ENCODE data around the gene CLIP1.
"Not testable (repeated sequence)": the region's sequence is repeated elsewhere in the genome, so short reads cannot be mapped to it uniquely, and the experiment has no call there.

CLIP1 gene

DNA sequence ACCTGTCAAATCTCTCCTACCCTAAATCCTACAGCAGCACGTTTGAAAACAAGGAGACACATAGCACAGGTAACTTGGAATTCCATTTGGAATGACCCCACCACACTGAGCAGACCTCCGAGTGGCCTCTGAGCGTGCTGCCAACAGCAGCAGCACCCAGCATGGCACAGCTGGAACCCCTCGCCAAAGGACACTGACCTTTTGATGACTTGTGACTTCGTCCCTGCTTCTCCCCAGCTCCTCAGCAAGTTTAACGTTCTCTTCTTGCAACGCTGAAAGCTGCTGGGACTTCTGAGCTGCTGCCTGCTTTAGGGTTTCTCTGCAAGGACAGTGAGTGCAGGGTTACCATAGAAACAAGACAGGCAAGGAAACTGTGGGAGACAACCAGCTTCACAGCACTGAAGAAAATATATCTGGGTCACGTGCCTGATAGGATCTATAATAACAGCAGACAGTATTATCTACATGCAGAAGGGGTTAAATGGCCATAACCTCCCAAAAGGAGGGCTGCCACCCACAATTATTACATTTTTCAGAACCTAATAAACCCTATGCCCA, 112.8 kb downstream of the CLIP1 start:
- no peak for DNase-seq

DNA sequence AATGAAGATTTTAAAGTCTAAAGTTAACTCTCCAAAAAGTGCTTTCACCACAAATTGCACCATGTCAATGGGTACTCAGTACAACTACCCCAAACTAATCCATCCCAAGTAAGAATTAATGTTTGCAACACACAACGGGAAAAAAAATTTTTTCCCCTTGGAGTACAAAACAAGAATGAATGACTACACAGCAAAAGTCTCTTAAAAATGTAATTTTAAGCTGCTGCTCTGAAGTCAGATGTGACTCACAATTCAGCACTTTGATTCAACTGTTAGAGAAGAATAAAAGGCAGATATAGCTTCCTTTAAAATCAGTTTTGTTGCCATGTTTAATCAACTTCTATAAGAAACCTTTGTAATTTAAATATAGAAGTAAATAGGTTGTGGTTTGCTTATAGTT, 113.7 kb downstream of the CLIP1 start:
- no peak for DNase-seq

DNA sequence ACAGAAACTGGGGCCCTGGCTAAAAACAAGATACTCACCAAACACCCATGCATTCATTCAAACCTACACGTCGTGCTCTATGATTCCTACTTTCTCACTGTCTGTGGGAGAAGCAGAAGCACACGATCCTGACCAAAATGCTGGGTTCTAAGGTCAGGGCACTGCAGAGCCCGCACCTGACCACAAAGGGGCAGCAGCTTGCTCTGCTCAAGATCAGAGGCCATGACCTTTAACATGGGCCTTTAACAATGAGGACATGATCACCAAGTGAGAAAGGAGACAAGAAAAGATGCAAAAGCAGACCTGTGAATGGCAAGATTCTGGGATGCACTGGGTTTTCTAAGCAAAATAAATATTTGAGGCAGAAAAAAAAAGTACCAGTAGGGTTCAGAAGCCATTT, 116.1 kb downstream of the CLIP1 start:
- DNase-seq = no peak

DNA sequence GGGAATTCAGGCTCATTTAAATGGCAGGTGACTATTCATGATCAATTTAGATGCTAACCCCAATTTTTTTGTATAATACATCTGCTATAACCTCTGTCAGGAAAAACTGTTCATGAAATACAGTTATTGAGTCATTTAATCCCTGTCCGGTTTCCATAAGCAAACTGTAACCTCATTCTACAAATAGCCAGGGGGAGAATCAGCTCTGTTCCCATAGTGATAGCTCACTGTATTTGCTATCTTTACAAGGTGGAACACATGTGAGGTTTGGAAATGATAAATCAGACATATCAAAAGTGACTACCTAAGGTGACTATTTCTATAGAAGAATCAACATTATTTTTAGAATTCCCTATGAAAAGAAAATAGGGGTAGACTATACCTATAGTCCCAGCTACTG, 117.5 kb downstream of the CLIP1 start:
- DNase-seq = no peak

DNA sequence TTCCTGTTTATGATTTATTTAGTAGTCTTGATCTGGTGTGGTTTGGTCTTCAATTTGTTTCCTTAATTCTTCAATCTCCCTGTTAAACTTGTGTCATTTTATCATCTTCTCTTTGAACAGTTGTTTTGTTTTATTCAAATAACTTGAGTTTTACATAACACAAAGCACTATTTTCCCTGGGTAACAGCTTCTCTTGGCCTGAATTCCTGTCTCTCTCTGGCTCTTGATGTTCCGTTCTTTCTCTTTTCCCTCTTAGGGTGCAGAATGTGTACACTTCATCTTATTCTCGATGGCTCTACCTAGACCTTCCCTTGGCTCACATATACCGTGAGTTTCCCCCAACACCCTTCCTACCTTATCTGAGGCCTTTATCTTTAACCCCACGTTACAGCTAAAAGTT, 119.4 kb downstream of the CLIP1 start:
- DNase-seq = no peak

DNA sequence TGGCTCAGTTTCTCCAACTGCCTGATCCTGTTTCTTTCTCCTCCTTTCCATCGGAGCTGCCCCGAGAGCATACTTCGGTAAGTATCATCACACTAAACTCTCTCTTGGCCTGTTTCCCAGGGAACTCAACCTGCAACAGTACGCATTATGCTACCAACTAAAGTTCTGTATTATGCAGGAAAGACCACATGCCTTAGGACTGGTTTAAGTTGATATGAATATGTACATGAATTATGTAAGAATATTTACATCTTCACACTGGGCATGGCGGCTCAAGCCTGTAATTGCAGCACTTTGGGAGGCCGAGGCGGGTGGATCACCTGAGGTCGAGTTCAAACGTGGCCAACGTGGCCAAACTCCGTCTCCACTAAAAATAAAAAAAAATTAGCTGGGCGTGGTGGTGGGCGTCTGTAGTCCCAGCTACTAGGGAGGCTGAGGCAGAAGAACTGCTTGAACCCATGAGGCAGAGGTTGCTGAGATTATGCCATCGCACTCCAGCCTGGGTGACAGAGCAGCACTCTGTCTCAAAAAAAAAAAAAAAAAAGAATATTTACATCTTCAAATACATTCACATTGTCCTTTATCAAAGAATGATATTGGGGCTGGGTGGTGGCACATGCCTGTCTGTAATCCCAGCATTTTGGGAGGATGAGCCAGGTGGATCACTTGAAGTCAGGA, 124.3 kb downstream of the CLIP1 start:
- no peak for DNase-seq

DNA sequence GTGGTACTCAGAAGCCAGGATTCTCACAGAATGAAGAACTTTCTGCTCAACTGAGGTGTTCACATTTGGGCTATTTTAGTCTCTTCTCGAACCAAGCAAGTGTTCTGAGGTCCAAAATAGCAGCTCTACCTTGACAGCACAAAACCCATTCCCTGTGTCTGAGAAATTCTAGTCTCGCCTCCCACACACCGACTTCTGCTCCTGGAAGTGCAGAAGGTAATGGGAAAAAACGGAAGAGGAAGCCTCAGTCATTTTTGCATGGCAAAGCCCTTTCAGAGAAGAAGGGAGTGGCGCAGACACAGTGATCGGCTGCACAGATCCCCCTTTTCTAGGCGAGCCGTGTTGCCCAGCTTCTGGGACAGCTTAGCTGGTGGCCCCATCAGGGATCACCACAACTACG, 125.0 kb downstream of the CLIP1 start:
- DNase-seq = no peak

DNA sequence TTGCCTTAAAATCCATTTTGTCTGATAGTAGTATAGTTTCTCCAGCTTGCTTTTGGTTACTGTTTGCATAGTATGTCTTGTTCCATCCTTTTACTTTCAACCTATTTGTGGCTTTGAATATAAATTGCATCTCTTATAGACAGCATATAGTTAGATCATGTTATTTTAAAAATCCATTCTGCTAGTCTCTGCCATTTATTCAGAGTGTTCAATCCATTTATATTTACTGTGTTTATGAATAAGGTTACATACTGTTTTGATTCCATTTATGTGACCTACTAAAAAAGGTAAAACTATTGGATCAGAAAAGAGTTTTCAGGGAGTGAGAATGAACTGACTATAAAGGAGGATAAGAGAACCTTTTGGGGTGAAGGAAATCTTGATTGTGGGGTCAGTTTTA, 126.6 kb downstream of the CLIP1 start:
- no peak for DNase-seq

DNA sequence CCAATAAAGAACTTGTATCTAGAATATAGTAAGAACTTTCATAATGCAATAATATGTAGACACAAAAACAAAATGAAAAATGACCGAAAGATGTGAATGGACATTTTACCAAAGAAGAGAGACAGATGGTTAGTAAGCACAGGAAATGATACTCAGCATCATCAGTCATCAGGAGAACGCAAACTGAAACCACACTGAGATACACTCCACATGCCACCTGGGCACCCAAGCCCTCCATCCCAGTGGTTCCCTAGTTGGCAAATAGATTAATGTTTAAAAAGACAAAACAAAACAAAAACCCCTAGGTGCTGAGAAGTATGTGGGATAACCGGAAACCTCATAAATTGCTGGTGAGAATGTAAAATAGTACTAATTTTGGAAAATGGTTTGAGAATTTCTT, 129.4 kb downstream of the CLIP1 start:
- no peak for DNase-seq

DNA sequence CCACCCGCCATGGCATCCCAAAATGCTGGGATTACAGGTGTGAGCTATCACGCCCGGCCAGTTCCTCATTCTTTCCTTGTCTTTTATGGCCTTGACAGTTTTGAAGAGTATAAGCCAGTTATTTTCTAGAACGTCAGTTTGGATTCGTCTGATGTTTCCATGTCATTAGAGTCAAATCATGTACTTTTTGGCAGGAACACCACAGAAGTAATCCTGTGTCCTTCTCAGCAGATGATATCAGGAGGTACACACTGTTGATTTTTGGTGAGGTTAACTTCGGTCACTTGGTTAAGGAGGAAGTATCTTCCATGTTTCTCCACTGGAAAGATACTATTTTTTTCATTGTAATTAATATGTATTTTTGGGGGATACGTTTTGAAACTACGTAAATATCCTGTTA, 131.0 kb downstream of the CLIP1 start:
- DNase-seq = no peak

DNA sequence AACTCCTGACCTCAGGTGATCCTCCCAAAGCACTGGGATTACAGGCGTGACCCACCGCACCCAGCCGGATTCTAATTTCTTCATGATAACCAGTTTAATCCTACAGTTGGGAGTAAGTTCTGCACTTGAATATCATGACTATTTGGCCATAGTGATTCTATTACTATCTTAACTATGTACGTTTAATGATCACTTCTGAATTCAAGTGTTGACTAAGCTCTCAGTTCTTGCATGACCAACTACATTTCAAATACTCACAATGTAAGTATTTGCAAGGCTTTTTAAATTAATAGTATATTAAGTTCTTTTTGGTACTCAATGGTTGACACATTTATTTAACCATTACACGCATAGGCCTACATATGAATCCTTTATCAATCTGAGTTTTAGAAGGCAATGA, 138.8 kb downstream of the CLIP1 start:
- DNase-seq = no peak

DNA sequence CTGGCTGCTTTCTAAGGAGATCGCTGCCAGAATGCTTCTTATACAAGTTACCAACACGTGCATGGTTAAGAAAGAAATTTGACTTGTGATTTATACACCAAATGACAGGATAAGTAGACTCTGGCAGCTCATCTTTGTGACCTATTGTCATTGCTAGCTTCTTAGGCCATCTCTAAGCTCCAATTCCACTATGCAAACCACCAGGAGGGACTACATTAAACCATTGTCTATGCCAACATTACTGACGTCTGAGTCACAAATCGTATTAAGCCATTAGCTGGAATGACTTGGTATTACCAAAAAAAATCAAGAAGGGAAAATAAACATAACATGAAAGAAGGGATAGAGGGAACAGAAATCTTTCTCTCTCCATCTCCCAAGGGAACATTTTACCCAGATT, 140.4 kb downstream of the CLIP1 start:
- no peak for DNase-seq

DNA sequence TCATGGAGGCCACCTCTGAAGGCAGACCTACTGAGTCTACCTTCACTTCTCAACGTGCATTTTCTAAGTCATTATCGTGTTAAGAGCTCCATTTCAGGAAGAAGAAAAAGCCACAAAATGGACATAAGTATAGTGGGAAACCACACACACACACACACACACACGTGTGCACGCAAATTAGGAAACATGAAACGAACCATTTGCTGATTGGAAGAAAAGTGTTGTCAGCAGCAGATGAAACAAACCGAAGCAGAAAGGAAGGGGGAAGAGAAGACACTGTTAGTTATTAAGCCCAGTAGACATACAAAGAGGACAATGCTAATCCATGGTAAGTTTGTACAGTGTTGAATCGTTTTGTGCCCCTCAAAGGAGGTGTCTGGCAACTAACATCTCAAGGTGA, 146.2 kb downstream of the CLIP1 start:
- no peak for DNase-seq

DNA sequence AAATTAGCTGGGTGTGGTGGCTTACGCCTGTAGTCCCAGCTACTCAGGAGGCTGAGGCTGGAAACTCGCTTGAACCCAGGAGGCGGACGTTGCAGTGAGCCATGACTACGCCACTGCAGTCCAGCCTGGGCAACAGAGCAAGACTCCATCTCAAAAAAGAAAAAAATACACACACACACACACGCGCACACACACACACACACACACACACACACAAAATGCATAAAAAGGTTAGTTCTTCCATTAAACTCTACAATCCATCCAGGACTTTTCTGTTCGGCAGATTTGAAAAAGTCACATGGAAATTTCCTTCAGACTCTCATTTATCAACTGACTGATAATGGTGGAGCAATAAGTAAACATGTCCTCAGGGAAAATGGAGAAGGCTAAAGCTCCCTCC, 147.0 kb downstream of the CLIP1 start:
- DNase-seq = no peak

DNA sequence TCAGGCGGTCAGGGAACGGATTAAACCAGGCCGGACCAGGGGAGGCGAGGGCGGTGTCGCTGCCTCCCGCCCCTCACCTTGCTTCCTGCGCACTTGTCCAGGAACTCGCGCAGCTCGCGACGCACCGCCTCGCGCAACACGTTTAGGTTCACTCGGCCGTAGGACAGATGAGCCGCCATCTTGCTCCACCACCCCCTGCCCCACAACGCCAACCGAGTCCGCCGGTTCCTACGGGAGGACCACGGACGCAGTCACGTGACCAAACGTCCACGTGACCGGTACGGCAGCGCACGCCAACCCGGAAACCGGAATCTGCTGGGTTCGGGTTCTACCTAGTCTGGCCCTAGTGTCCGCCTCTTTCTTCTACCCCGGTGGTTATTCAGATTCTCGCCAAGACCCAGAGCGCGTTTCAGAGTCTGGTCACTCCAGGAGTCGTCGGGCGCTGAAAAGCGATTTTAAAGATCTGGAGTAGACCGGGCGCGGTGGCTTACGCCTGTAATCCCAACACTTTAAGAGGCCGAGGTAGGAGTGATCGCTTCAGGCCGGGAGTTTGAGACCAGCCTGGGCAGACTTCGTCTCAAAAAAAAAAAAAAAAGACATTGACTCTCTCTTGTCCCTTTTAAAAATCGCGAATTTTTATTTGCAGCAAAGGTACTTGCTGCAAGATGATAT, 156.1 kb downstream of the CLIP1 start, which contains the start of gene VPS33A:
Gene VPS33A (minus strand): TSS at position 265 of the 672 bp plus-strand sequence. CDS start 86 bp downstream, at position 179.
- peak; percentile 96 to 97 for DNase-seq

DNA sequence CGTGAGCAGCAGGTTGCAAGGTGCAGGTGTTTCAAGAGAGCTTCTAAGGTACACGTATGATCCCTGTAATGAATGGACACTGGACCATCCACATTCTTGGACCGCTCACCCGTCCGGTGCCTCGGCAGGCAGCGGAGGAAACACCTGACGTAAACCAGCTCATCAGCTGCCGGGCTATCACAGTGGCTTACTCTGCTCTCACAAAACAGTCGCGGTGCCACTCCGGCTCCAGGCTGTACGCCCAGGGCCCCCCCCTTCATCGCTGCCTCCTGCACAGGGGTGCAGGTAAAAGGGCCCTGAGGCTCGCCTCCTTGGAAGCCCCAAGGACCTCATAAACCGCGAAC, 156.6 kb downstream of the CLIP1 start:
- DNase-seq = peak in 1 of 2 experiments; percentile 58

DNA sequence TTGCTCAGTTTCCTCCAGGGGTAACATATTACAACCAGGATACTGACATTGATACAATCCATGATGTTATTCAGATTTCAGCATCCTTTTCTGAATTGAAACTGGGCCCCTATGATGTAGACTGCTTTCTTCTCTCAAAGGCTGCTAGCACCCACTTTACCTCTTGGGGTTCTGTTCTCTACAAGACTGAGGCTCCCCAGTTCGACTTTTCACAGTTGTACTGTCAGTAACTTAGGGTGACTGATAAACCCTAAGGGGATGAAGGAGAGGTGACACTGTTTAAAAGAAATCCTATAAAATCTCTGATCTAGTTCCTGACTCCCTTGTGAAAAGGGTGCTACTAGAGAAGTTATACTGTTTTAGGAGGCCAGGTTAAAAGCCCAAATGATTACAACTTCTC, 157.0 kb downstream of the CLIP1 start:
- DNase-seq = no peak

DNA sequence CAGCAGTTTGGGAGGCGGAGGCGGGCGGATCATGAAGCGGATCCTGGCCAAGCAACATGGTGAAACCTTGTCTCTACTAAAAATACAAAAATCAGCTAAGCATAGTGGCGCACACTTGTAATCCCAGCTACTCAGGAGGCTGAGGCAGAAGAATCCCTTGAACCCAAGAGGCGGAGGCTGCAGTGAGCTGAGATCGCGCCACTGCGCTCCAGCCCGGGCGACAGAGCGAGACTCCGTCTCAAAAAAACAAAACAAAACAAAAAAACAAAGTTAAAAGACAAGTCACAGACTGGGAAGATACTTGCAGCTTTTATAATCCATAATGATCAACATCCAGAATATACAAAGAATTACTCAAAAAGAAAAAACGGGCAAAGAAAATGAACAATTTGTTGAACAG, 161.7 kb downstream of the CLIP1 start:
- DNase-seq = not testable (repeated sequence)

DNA sequence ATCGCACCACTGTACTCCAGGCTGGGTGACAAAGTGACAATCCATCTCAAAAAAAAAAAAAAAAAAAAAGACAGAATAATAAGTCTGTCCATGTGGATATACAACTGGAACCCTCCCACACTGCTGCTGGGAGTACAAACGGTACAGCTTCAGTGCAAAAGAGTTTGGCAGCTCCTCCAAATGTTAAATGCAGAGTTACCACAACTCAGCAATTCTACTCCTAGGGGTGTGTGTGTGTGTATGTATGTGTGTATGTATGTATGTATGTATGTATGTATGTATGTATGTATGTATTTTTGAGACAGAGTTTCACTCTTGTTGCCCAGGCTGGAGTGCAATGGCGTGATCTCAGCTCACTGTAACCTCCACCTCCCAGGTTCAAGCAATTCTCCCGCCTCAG, 163.5 kb downstream of the CLIP1 start:
- not testable (repeated sequence) for DNase-seq

DNA sequence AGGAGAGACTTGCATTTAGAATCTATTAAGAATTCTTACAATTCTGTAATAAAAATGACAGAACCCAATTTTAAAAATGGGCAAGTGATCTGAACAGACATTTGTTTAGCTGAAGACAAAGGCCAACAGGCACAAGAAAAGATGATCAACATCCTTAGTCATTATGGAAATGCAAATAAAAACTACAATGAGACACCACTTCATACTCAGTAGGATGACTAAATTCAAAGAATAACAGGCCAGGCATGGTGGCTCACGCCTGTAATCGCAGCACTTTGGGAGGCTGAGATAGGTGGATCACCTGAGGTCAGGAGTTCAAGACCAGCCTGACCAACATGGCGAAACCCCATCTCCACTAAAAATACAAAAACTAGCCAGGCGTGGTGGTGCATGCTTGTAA, 164.0 kb downstream of the CLIP1 start:
- not testable (repeated sequence) for DNase-seq

DNA sequence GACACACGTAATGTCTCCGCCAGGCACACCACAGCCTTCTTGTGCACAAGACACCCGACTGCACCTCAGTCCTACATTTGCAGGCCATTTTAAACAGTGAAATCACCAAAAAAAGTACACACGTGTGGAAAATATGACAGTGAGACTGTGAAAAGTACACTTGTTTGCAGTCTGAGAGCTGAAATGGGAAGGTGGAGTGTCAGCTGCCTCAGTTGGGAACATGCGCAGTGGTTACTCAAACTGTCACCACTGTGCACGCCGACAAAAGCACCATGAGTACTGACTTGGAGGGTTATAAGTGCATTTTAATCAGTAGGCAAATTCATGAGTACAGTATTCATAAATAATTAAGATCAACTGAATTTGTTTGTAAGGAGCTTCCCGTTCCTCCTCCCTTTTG, 171.9 kb downstream of the CLIP1 start:
- no peak for DNase-seq

DNA sequence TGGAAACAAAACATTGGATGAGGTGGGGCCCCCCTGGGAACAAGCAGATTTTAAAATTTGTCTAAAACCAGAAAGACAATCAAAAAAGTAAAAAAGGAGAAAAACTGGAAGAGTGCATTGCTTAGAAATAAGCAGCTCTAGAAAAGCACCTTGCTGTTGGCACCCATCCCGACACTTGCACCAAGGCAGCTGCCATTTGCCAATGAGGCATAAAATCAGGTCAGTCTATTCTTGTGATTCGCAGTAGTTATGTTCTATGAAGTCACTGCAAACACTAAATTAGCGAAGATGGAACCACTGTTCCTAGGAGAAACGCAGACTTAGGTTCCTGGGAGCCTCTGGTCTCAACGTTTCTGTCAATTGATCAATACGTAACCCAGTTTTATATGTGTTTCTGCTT, 172.4 kb downstream of the CLIP1 start:
- no peak for DNase-seq

DNA sequence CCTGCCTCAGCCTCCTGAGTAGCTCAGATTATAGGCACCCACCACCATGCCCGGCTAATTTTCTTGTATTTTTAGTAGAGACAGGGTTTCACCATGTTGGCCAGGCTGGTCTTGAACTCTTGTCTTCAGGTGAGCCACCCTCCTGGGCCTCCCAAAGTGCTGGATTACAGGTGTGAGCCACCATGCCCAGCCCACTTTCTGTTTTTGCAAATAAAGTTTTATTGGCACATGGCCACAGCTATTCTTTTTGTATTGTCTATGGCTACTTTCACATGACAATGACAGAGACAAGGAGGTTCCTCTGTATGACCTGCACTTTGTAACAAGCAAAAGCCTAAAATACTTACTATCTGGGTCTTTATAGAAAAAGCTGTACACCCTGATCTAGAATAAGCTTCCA, 176.9 kb downstream of the CLIP1 start:
- no peak for DNase-seq

DNA sequence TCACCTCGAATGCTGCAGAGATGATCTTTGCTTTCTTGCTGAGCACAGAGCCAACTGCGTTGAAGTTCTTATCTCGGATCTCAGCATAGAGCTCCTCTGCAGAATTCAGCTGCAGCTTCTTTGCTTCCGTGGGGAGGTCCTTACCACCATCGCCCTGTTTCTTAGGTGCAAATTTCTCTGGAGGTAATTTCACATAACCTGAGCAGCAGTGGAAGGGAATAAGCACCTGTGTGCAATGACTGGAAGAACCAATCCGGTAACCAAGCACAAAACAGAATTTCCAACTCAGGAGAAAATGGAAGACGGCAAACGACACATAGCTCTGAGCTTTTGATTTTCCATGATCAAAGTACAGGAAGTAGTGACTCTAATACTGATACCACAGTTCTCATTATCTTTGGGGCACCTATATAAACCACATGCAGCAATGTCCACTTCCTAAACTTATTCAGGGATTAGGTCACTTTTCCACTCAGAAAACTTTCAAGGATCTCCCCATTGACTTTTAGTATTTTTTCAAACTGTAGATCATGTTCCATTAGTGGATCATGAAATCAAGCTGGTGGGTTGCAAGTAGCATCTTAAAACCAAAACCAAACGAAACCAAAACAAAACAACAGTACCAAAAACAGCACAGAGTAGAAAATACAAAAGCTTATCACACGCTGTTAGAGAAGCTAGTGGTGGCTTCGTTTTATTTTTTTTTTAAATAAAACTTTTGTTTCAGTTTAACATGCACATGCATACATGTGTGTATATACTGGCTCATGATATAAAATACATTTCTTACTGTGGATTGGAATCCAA, 177.7 kb downstream of the CLIP1 start:
- no peak for DNase-seq
